GM12872 (cell line): ENCODE results near the gene TCFL5.

Source experiments
- TF ChIP-seq, protein P1 (sequence below): IDR thresholded peaks from 3 replicates; pipeline ENCODE4 v1.5.1; 2011; ENCODE audit warnings: low read depth, mild to moderate bottlenecking, low read length, moderate library complexity; ENCODE audit not compliant: insufficient read depth

Gene TCFL5

DNA sequence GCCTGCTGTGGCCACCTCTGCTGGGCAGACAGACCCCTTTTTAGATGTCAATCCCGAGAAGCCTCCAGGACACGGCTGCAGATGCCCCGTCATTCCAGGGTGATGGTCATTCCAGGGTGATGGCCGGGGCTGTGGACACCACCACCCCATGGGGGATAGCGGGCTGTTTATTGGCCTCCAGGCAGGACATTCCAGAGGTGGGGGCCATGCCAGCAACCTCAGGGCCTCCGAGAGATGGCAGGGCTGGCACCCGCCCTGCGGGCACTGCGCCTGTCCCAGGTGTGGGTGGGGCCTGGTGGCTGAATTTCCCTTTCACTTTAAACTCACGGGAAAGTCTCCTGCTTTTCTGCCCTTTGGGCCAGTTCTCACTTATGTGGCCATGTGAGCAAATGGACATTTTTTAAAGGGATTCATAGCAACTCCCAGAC is 30.2 kb downstream of the TCFL5 start:
- TF ChIP-seq, protein P1, sequence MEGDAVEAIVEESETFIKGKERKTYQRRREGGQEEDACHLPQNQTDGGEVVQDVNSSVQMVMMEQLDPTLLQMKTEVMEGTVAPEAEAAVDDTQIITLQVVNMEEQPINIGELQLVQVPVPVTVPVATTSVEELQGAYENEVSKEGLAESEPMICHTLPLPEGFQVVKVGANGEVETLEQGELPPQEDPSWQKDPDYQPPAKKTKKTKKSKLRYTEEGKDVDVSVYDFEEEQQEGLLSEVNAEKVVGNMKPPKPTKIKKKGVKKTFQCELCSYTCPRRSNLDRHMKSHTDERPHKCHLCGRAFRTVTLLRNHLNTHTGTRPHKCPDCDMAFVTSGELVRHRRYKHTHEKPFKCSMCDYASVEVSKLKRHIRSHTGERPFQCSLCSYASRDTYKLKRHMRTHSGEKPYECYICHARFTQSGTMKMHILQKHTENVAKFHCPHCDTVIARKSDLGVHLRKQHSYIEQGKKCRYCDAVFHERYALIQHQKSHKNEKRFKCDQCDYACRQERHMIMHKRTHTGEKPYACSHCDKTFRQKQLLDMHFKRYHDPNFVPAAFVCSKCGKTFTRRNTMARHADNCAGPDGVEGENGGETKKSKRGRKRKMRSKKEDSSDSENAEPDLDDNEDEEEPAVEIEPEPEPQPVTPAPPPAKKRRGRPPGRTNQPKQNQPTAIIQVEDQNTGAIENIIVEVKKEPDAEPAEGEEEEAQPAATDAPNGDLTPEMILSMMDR: no peak

DNA sequence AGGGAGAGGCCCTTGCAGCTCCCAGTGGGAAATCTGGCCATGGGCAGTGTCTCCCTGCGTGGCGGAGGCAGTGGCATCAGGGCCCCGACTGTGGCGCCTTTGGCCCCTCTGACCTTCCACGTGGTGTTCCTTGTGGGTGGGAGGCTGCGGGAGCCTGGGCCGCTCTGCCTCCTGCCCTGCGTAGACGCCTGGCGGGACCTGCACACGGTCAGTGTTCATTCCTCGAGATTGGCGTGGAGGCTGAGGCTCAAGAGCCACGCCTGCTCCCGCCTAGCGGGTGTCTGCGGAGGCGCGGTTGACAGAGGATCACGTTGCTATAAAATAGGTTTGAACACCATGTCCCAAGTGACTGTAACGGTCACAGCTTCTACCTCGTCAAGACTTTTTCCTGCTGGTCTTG is 30.8 kb downstream of the TCFL5 start:
- TF ChIP-seq, protein P1: no peak

DNA sequence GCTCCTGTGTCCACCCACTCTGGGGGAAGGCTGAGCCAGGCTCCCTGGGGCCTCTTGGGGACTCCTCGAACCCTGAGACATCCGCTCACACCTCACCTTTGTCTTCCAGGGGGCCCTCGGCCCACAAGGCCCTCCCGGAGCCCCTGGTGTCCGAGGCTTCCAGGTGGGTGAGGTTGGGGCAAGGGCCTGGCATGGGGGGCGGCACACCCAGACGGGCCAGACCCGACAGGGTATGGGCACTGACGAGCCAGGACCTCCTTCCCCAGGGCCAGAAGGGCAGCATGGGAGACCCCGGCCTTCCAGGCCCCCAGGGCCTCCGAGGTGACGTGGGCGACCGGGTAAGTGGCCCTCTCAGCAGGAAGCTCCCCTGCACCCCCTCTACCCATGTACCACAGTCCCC is 31.4 kb downstream of the TCFL5 start:
- TF ChIP-seq, protein P1: no peak

DNA sequence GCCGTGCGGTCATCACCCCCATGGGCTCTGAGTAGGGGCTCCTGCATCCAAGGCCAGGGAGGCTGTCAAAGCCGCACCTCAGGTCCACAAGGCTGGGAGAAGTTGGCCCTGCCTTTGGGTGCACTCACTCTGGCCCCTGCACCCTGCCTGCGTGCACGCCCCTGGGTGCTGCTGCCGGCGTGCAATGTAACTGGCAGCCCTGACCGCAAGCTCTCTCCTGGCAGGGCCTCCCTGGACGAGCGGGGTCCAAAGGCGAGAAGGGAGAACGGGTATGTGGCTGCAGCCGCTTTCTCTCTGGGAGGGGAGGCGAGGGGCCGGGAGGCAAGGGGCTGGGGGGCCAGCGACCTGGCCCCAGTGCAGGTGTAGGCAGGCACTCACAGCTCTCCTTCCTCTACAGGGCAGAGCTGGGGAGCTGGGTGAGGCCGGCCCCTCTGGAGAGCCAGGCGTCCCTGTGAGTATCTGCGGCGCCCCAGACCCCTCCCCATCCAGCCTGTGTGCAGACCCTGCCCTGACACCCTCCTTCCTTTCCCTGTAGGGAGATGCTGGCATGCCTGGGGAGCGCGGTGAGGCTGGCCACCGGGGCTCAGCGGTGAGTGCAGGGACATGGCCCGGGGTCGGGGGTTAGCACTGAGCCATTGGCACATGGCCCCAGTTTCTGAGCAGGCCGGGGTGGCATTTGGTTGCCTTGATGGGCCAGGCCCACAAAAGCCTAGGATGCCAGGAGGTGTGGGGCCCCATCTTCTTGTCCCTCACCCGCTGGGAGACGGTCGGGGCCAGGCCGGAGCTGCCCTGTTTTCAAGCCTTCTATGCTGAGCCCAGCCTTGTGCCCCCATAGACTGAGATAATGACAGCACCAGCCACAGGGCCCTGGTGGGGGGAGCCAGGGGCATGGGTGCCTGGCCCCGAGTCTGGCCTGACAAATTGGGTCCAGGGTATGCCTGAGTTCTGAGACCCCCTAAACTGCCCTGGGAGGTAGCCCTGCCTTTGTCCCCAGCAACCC is 32.1 kb downstream of the TCFL5 start:
- TF ChIP-seq, protein P1: no peak

DNA sequence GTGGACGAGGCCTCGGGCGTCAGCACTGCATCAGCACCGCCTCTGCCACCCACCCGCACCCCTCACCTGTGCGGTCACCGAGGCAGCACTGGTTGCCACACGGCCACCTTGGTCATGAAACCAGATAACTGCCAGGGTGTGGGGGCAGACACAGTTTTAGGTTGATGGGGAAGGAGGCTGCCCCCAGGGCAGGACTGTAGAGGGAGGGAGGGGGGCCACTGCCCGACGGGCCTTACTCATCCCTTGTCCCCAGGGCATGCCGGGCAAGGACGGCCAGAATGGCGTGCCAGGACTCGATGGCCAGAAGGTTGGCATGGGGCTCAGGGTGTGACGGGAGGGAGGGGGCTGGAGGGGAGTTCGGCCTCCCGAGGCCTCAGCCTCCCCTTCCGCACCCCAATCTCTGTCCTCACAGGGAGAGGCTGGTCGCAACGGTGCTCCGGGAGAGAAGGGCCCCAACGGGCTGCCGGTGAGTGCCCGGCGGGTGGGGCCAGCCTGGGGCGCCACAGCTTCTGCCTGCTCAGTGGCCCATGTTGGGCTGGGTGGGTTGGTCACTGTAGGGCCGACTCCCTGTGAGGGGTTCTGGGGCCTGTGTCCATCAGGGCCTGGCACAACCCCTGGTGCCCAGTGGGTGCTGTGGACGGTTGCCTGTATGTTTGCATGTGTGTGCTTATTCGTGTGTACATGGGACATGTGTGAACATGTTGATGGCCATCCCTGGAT is 33.0 kb downstream of the TCFL5 start:
- TF ChIP-seq, protein P1: no peak

DNA sequence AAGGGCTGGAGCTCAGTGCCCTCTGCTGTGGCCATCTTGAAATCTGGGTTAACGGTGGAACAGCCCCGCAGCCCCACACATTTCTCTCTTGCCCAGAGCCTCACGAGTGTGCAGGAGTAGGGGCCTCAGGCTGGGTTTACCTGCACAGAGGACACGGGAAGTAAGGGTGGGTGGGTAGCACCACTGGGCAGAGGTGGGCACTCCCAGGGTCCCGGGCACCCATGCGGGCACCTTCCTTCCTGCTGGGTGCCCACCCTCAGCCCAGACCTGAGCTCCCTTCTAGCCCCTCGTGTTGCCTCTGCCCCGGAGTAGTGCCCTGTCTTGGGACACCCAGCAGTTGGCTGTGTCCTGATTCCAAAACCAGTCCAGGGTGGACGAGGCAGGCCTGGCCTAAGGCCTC is 33.6 kb downstream of the TCFL5 start:
- TF ChIP-seq, protein P1: no peak

DNA sequence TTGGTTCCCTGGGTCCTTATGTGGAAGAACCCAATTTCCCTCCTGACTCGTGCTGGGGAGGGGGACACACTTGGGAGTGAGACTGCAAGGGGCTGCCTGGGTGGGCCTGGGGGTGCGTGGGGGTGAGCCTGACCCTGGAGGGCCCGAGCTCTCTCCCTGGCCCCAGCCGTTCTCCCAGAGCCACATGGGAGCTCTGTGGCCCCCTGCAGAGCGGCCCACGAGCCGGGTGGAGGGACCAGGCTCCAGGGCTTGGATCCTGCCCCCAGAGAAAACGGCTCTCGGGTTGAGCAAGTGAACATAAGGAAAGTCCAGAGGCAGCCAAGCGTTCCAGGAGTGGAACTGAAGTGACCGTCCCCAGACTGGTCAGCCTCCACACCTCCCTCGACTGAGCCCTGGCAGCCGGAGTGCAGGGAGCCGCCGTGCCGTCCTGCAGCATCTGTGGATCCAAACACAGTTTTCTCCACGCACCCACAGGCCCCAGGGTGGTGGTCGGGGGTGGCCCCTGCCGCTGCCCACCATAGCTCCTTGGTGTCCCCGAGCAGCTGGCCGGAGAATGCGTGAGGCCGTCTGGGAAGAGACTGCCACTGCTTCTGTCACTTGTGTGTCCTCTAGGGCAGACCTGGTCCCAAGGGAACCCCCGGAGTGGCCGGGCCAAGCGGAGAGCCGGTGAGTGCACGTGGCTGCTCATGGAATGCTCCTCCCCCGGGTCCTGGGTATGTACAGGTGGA is 34.1 kb downstream of the TCFL5 start:
- TF ChIP-seq, protein P1: no peak
